GM12878 (cell line): ENCODE measurements around the gene NECTIN1.

Source experiments
- CTCF ChIP-seq, 3 experiments: IDR thresholded peaks in 2 of 3; conservative IDR thresholded peaks in 1 of 3; 2 replicates each; pipeline ENCODE4 v1.5.1; 2011; ENCODE audit warnings: low read depth in 3 of 3, low read length in 3 of 3, mild to moderate bottlenecking in 3 of 3, control low read depth in 2 of 3, moderate library complexity in 2 of 3, inconsistent platforms in 1 of 3, mixed read lengths in 1 of 3; ENCODE audit not compliant: control insufficient read depth in 2 of 3, insufficient read depth in 1 of 3; ENCODE audit errors: extremely low read depth in 1 of 3
- POLR2AphosphoS5 ChIP-seq: IDR thresholded peaks from 2 replicates; pipeline ENCODE4 v1.6.1; 2011; ENCODE audit warnings: mild to moderate bottlenecking, low read length, inconsistent platforms

- TF ChIP-seq CTCF (IDR thresholded peaks at IDR 0.05 in 2 of 3, conservative IDR thresholded peaks at IDR 0.05 in 1 of 3; ENCODE audit: control insufficient read depth in 2 of 3, extremely low read depth in 1 of 3, insufficient read depth in 1 of 3, low read depth in 3 of 3, low read length in 3 of 3): no peak
- TF ChIP-seq POLR2AphosphoS5: no peak
Measured at GRCh38 chr11:119678351-119678750, 50.6 kb downstream of the NECTIN1 start.
